H9 (cell line): ENCODE data around the gene OR2M2. TPM values are rescaled to one million over a fixed set of nuclear protein-coding genes. Genes with fewer than 3 reads are reported as not detected.

Experiments
- DNase-seq: peaks from one replicate; pipeline ENCODE4 v3.0.0-alpha.2; 2017
- H2AFZ ChIP-seq: one replicate; pipeline ENCODE4 v1.6.1; 2013; ENCODE audit warnings: mild to moderate bottlenecking, low read length, control low read depth, moderate library complexity
- H2AK5ac ChIP-seq: 2 replicates; pipeline ENCODE4 v1.6.1; 2013; ENCODE audit warnings: low read length, control low read depth, mixed read lengths; ENCODE audit not compliant: insufficient read length
- H2BK120ac ChIP-seq: one replicate; pipeline ENCODE4 v1.6.1; 2013; ENCODE audit warnings: low read depth, mild to moderate bottlenecking, low read length, control low read depth, inconsistent platforms; ENCODE audit not compliant: poor library complexity, severe bottlenecking
- H2BK12ac ChIP-seq: 2 replicates; pipeline ENCODE4 v1.6.1; 2013; ENCODE audit warnings: low read length, control low read depth, mixed read lengths, low read depth; ENCODE audit not compliant: insufficient read length
- H2BK15ac ChIP-seq: 2 replicates; pipeline ENCODE4 v1.6.1; 2013; ENCODE audit warnings: low read depth, low read length, control low read depth
- H2BK20ac ChIP-seq: one replicate; pipeline ENCODE4 v1.6.1; 2013; ENCODE audit warnings: low read depth, mild to moderate bottlenecking, low read length, control low read depth, inconsistent platforms; ENCODE audit not compliant: poor library complexity, severe bottlenecking
- H2BK5ac ChIP-seq: 2 replicates; pipeline ENCODE4 v1.6.1; 2013; ENCODE audit warnings: low read length, control low read depth, mixed read lengths; ENCODE audit not compliant: insufficient read length
- H3K14ac ChIP-seq: 2 replicates; pipeline ENCODE4 v1.6.1; 2013; ENCODE audit warnings: low read length, control low read depth; ENCODE audit not compliant: insufficient read depth
- H3K18ac ChIP-seq: 2 replicates; pipeline ENCODE4 v1.6.1; 2013; ENCODE audit warnings: low read depth, mild to moderate bottlenecking, mixed read lengths, low read length, control low read depth; ENCODE audit not compliant: insufficient read length
- H3K23ac ChIP-seq: 2 replicates; pipeline ENCODE4 v1.6.1; 2013; ENCODE audit warnings: low read length, control low read depth, mixed read lengths, low read depth; ENCODE audit not compliant: insufficient read length
- H3K23me2 ChIP-seq: 2 replicates; pipeline ENCODE4 v1.6.1; 2013; ENCODE audit warnings: low read depth, mild to moderate bottlenecking, mixed read lengths, low read length, control low read depth; ENCODE audit not compliant: insufficient read length, poor library complexity, severe bottlenecking
- H3K27ac ChIP-seq: 2 replicates; pipeline ENCODE4 v1.5.1; 2013; ENCODE audit warnings: low read length, control low read depth, mixed read lengths, low read depth; ENCODE audit not compliant: insufficient read length
- H3K27me3 ChIP-seq: 2 replicates; pipeline ENCODE4 v1.6.1; 2013; ENCODE audit warnings: low read length, control low read depth, inconsistent platforms; ENCODE audit not compliant: insufficient read depth
- H3K4ac ChIP-seq: 2 replicates; pipeline ENCODE4 v1.6.1; 2013; ENCODE audit warnings: low read depth, mild to moderate bottlenecking, control low read depth, inconsistent platforms, low read length, moderate library complexity
- H3K4me1 ChIP-seq: 2 replicates; pipeline ENCODE4 v1.6.1; 2013; ENCODE audit warnings: low read length, control low read depth, inconsistent platforms; ENCODE audit not compliant: insufficient read depth
- H3K4me2 ChIP-seq: 2 replicates; pipeline ENCODE4 v1.6.1; 2013; ENCODE audit warnings: low read length, control low read depth, mixed read lengths; ENCODE audit not compliant: insufficient read length, insufficient read depth
- H3K56ac ChIP-seq: 2 replicates; pipeline ENCODE4 v1.6.1; 2013; ENCODE audit warnings: low read depth, mild to moderate bottlenecking, mixed read lengths, low read length, control low read depth; ENCODE audit not compliant: insufficient read length
- H3K79me1 ChIP-seq: 2 replicates; pipeline ENCODE4 v1.6.1; 2013; ENCODE audit warnings: low read depth, mild to moderate bottlenecking, moderate library complexity, low read length, control low read depth, inconsistent platforms; ENCODE audit not compliant: insufficient read depth, poor library complexity, severe bottlenecking
- H3K79me2 ChIP-seq: 2 replicates; pipeline ENCODE4 v1.6.1; 2013; ENCODE audit warnings: low read length, control low read depth, inconsistent platforms; ENCODE audit not compliant: insufficient read depth
- H3K9ac ChIP-seq: 2 replicates; pipeline ENCODE4 v1.6.1; 2013; ENCODE audit warnings: low read length, control low read depth, mixed read lengths; ENCODE audit not compliant: insufficient read length; ENCODE audit errors: extremely low read depth
- H3K9me3 ChIP-seq: one replicate; pipeline ENCODE4 v1.6.1; 2013; ENCODE audit warnings: low read depth, low read length, inconsistent platforms; ENCODE audit not compliant: control insufficient read depth
- H3T11ph ChIP-seq: one replicate; pipeline ENCODE4 v1.6.1; 2013; ENCODE audit warnings: mild to moderate bottlenecking, low read length, control low read depth, inconsistent platforms
- H4K20me1 ChIP-seq: one replicate; pipeline ENCODE4 v1.6.1; 2013; ENCODE audit not compliant: control insufficient read depth, insufficient read length, insufficient read depth
- H4K5ac ChIP-seq: 2 replicates; pipeline ENCODE4 v1.6.1; 2013; ENCODE audit warnings: low read depth, mild to moderate bottlenecking, mixed read lengths, low read length, control low read depth; ENCODE audit not compliant: insufficient read length
- H4K8ac ChIP-seq: replicated peaks from 2 replicates; pipeline ENCODE4 v1.6.1; 2013; ENCODE audit warnings: low read length, control low read depth, mixed read lengths, low read depth; ENCODE audit not compliant: insufficient read length
- H4K91ac ChIP-seq: 2 replicates; pipeline ENCODE4 v1.6.1; 2013; ENCODE audit warnings: low read depth, mild to moderate bottlenecking, moderate library complexity, mixed read lengths, low read length, control low read depth; ENCODE audit not compliant: insufficient read length
- H3K27ac Mint-ChIP-seq, 3 experiments: 2 replicates in 2 of 3; 3 replicates in 1 of 3; pipeline ENCODE4 v1.8.0; 2020 to 2021; ENCODE audit warnings: mixed read lengths in 3 of 3, mild to moderate bottlenecking in 1 of 3, moderate library complexity in 1 of 3
- H3K27me3 Mint-ChIP-seq: 2 replicates; pipeline ENCODE4 v1.8.0; 2021; ENCODE audit warnings: low read depth, mild to moderate bottlenecking, moderate library complexity, mixed read lengths
- H3K36me3 Mint-ChIP-seq, 3 experiments: 2 replicates in 2 of 3; 3 replicates in 1 of 3; pipeline ENCODE4 v1.8.0; 2020 to 2021; ENCODE audit warnings: low read depth in 3 of 3, mixed read lengths in 3 of 3; ENCODE audit not compliant: insufficient read depth in 1 of 3
- H3K4me1 Mint-ChIP-seq, 2 experiments: 2 replicates each; pipeline ENCODE4 v1.8.0; 2020; ENCODE audit warnings: mixed read lengths in 2 of 2
- H3K4me3 Mint-ChIP-seq, 2 experiments: 2 replicates in 1 of 2; 3 replicates in 1 of 2; pipeline ENCODE4 v1.8.0; 2020 to 2021; ENCODE audit warnings: mild to moderate bottlenecking in 2 of 2, mixed read lengths in 2 of 2, moderate library complexity in 1 of 2
- H3K9me3 Mint-ChIP-seq, 2 experiments: 2 replicates in 1 of 2; 3 replicates in 1 of 2; pipeline ENCODE4 v1.8.0; 2020; ENCODE audit warnings: mild to moderate bottlenecking in 2 of 2, mixed read lengths in 2 of 2, moderate library complexity in 1 of 2
- WGBS: extraction: QIAGEN DNeasy Blood & Tissue Kit; methylation state at CpG from one replicate; pipeline ENCODE4 v1.1.7; 2013; ENCODE audit warnings: missing lambda C conversion rate, low lambda C conversion rate, mixed read lengths; ENCODE audit not compliant: insufficient read length; ENCODE audit errors: extremely low coverage; 5-methylcytosine and 5-hydroxymethylcytosine counted together
- total RNA-seq: library from RNA; stranded (reverse); gene quantifications from 2 replicates; pipeline ENCODE4 v1.2.1, GENCODE V29; 2021
- TF ChIP-seq, protein P1 (sequence below): fragments of 200-600 bp; sonication (generic); conservative IDR thresholded peaks from 3 replicates; pipeline ENCODE4 v1.8.0; 2021; ENCODE audit warnings: antibody characterized with exemption, mild to moderate bottlenecking

Gene OR2M2
- total RNA-seq, 1 experiment from 2014 or later: not detected

DNA sequence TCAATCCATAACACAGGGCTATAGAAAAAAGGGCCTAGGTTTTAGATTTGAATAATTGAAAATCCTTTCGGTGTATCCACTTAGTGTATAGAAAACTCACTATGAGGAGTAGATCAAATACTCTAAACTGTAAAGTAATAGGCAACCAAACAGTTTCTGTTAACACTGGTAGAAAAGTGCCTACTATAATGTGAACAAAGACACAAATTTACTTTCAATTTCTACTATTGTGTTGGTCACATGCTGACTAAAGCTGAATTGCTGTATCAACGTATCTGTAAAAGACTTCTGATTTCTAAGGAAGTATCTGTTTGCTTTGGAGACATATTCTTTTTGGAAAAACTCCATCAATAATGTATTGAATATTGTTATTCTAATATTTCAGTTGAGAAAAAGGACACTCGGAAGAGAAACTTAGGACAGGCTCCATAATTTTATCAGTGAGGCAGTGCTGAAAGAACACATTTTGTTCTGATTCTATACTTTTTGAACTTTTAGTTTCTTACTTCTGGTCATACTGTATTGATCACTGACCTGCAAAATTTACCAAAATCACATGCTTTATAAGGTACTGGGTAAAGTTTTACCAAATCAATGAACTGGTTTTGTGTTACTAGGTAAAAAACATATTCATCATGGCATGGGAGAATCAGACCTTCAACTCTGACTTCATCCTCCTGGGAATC is 30.0 kb upstream of the OR2M2 start, which contains the start of gene OR2M5:
OR2M5 (plus strand) TSS at position 636 of the 686 bp plus-strand sequence; CDS start at position 636, 0 bp downstream.
- Mint-ChIP-seq H3K4me3 (no peak within 1 kb of the TSS), H3K4me1 (no peaks in the 10 kb centered on the region), H3K27ac (no peak within 1 kb of the TSS), H3K36me3 (peaks cover 4 to 29% (median 5%) of the 10 kb centered on the region in 3 experiments; a peak in 6 of 7 replicates), H3K27me3 (no peaks in the 10 kb centered on the region; the same call in 1 of the 2 replicates), H3K9me3 (peaks cover 95 to 98% of the 10 kb centered on the region in 2 experiments)
- H3K56ac ChIP-seq: no peak within 1 kb of the TSS
- H2BK20ac ChIP-seq: no peak within 1 kb of the TSS
- H3K4ac ChIP-seq: no peak within 1 kb of the TSS
- H3K27ac ChIP-seq: no peak within 1 kb of the TSS
- H3K4me2 ChIP-seq: no peak within 1 kb of the TSS
- H2AFZ ChIP-seq: no peak within 1 kb of the TSS
- no peak within 1 kb of the TSS for H3T11ph ChIP-seq
- no peak within 1 kb of the TSS for H4K8ac ChIP-seq
- H4K91ac ChIP-seq: no peak within 1 kb of the TSS
- no peak for DNase-seq
- no peaks in the 10 kb centered on the region for H3K27me3 ChIP-seq
- H2BK12ac ChIP-seq: no peak within 1 kb of the TSS
- no CpG with 5 or more reads among the region's 3 CpGs for WGBS
- H3K4me1 ChIP-seq: no peaks in the 10 kb centered on the region
- H2BK15ac ChIP-seq: no peak within 1 kb of the TSS
- no peaks in the 10 kb centered on the region for H3K79me2 ChIP-seq
- H3K9me3 ChIP-seq: peaks cover 72% of the 10 kb centered on the region
- no peak within 1 kb of the TSS for H2AK5ac ChIP-seq
- no peaks in the 10 kb centered on the region for H3K79me1 ChIP-seq
- H3K23me2 ChIP-seq: no peaks in the 10 kb centered on the region
- H4K5ac ChIP-seq: no peak within 1 kb of the TSS
- H4K20me1 ChIP-seq: no peaks in the 10 kb centered on the region
- TF ChIP-seq, protein P1, sequence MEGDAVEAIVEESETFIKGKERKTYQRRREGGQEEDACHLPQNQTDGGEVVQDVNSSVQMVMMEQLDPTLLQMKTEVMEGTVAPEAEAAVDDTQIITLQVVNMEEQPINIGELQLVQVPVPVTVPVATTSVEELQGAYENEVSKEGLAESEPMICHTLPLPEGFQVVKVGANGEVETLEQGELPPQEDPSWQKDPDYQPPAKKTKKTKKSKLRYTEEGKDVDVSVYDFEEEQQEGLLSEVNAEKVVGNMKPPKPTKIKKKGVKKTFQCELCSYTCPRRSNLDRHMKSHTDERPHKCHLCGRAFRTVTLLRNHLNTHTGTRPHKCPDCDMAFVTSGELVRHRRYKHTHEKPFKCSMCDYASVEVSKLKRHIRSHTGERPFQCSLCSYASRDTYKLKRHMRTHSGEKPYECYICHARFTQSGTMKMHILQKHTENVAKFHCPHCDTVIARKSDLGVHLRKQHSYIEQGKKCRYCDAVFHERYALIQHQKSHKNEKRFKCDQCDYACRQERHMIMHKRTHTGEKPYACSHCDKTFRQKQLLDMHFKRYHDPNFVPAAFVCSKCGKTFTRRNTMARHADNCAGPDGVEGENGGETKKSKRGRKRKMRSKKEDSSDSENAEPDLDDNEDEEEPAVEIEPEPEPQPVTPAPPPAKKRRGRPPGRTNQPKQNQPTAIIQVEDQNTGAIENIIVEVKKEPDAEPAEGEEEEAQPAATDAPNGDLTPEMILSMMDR: no peak
- no peak within 1 kb of the TSS for H3K23ac ChIP-seq
- no peak within 1 kb of the TSS for H3K18ac ChIP-seq
- no peak within 1 kb of the TSS for H3K9ac ChIP-seq
- no peak within 1 kb of the TSS for H2BK5ac ChIP-seq
- H3K14ac ChIP-seq: no peak within 1 kb of the TSS
- H2BK120ac ChIP-seq: no peak within 1 kb of the TSS
